Motor neuron (in vitro differentiated cells): ENCODE measurements around the gene ZFR2. TPM values are rescaled to one million over a fixed set of nuclear protein-coding genes. Genes with fewer than 3 reads are reported as not detected.
"Not testable (repeated sequence)": the region's sequence is repeated elsewhere in the genome, so short reads cannot be mapped to it uniquely, and the experiment has no call there.

Experiments
- ATAC-seq, 8 experiments: fragments of 200-7000 bp; cut with Tn5 transposase; replicated peaks in 6 of 8; 2 replicates each; pipeline ENCODE4 v1.8.0; 2021; ENCODE audit warnings: mild to moderate bottlenecking in 8 of 8, moderate library complexity in 8 of 8
- H3K27ac ChIP-seq, 2 donors: fragments of 250-450 bp; sonication (Bioruptor Pico); 2 replicates each; pipeline ENCODE4 v1.9.0; 2021; ENCODE audit warnings: antibody characterized with exemption in 2 of 2, mild to moderate bottlenecking in 2 of 2, moderate library complexity in 1 of 2
- H3K4me1 ChIP-seq, 2 donors: fragments of 250-450 bp; sonication (Bioruptor Pico); replicated peaks in 1 of 2; 2 replicates each; pipeline ENCODE4 v1.6.1; 2021; ENCODE audit warnings: antibody characterized with exemption in 2 of 2, mild to moderate bottlenecking in 2 of 2, moderate library complexity in 1 of 2
- H3K4me3 ChIP-seq, 5 donors: fragments of 250-450 bp; sonication (Bioruptor Pico); 2 replicates each; pipeline ENCODE4 v1.9.0; 2021; ENCODE audit warnings: antibody characterized with exemption in 5 of 5, mild to moderate bottlenecking in 5 of 5, moderate library complexity in 4 of 5
- WGBS, 10 experiments: fragments of 450-650 bp; shearing (Covaris generic); methylation state at CpG; one replicate each; pipeline ENCODE4 v1.0.0; 2022; 5-methylcytosine and 5-hydroxymethylcytosine counted together
- in situ Hi-C, 9 experiments: fragments of 400-800 bp; cut with MboI; loops; one replicate each; pipeline ENCODE4 v1.15.0; 2021; ENCODE audit warnings: low sequenced_read_pairs in 9 of 9, low pct_unique_long_range_greater_than_20kb in 2 of 9; ENCODE audit not compliant: unreplicated experiment in 9 of 9
- total RNA-seq, 8 experiments: library from RNA; unstranded; fragments of 300-600 nt; gene quantifications; 2 replicates each; pipeline versions ENCODE4 v1.2.3 to v1.2.4, GENCODE V29; 2022

Gene ZFR2
- total RNA-seq, 8 experiments from 2014 or later, result 0.36 to 11.7 (median 7.2) TPM

- ATAC-seq, H3K27ac ChIP-seq, in situ Hi-C loops, H3K4me1 ChIP-seq, H3K4me3 ChIP-seq: not testable (repeated sequence)
- WGBS, 10 experiments, result 93 to 100% (median 100%) methylated on average over 1 to 3 of the region's 5 CpGs; no CpG with 5 or more reads in 5 of the 10 experiments
Measured at GRCh38 chr19:3765757-3766156, 103.1 kb downstream of the ZFR2 start.

DNA sequence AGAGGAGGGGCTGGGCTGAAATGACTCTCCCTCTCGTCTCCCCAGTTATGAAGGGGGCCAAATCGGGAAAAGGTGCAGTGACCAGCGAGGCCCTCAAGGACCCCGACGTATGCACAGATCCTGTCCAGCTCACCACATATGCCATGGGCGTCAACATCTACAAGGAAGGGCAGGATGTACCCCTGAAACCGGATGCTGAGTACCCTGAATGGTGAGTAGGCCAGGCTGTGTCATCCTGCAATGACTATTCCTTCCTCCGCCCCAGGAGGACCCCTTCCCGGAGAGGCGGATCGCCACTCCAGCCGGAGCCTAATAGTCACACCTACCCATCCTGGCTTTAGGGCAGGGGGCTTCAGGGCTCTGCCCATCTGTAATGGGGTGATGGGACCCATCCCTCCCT is 103.7 kb downstream of the ZFR2 start:
- in situ Hi-C loops, result no loop called here
- H3K4me3 ChIP-seq, result no peak overlapping the region
- no peak overlapping the region for H3K27ac ChIP-seq
- no peak for ATAC-seq
- WGBS, 10 experiments, result 83 to 100% (median 90%) methylated on average over 1 to 3 of the region's 12 CpGs; no CpG with 5 or more reads in 5 of the 10 experiments
- H3K4me1 ChIP-seq, result peaks cover 5 to 8% of the 10 kb centered on the region in 2 donors

DNA sequence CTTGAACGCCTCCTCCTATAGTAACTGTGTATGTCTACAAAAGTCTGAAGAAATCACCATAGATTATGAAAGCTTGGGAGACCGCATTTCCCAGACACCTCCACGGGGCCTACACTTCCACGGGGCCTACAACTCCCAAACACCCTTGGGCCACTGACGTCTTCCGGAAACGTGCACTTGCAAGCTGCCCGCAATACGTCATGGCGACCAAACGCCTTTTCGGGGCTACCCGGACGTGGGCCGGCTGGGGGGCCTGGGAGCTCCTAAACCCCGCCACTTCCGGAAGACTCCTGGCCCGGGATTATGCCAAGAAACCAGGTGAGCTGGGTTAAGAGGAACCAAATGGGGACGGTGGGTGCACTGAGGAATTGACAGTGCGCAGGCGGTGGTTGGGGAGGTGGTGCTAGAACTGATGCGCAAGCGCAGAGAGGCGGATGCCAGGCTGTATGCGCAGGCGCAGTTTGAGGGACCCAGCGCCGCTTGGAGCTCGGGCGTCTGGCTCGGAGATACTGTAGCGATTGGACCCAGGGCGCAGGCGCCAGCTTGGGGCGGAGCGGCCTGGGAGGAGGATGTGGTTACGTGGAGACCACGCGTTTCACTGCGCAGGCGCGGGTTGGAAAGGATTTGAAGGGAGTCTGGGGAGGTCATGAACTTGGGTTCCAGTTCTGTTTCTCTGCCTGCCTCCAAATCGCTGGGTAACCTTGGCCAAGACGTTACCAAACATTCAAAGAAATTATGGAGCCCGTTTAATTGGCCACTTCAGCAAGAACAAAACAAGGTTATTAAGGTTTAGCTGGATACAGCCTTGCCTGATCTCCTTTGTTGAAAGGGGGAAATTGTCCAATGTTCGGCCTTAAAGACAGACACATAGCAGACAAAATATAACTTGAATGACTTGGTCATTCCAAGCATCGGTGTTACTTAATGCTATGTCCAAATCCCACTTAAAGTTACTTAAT is 106.1 kb downstream of the ZFR2 start, which contains the start of gene MRPL54:
Gene MRPL54 (plus strand): TSS at position 182 of the 959 bp plus-strand sequence. CDS start 19 bp downstream, at position 201.
- 0 to 67% (median 9%) methylated on average over 1 to 19 of the region's 47 CpGs for WGBS, 10 experiments
- Histone ChIP-seq H3K4me3 (peak within 1 kb of the TSS; percentile 75 to 99 (median 94)), H3K4me1 (peaks cover 5 to 8% of the 10 kb centered on the region in 2 donors), H3K27ac (peak within 1 kb of the TSS; percentile 99 to 100)
- ATAC-seq, result peak; percentile 87 to 92 (median 88)
- in situ Hi-C loops, result no loop called here

DNA sequence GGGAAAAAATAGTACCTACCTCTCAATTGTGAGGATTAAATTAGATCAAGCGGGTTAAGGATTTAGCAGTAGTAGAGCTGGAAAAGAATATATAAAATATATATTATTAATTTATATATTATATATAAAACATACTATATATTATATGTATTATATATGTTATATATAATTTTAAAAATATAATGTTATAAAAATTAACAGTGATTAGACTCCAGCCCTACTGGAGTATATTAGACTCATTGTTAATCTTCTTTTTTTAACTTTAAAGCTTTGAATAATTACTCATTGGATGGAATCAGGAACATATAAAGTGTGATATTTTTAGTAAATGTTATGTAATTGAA is 106.7 kb downstream of the ZFR2 start:
- in situ Hi-C loops, result no loop called here
- no peak for ATAC-seq
- Histone ChIP-seq H3K27ac (peak overlapping the region in 1 of 2 donors; percentile 100), H3K4me3 (peak overlapping the region; percentile 75 to 99 (median 85)), H3K4me1 (peaks cover 5 to 8% of the 10 kb centered on the region in 2 donors)
- WGBS, 10 experiments, result 23 to 100% (median 71%) methylated on average over 1 of the region's 1 CpG; no CpG with 5 or more reads in 1 of the 10 experiments

- peak within 1 kb of the TSS; percentile 99 to 100 for H3K27ac ChIP-seq
- H3K4me1 ChIP-seq, result peaks cover 5 to 8% of the 10 kb centered on the region in 2 donors
- ATAC-seq, result peak; percentile 41 to 53 (median 50)
- in situ Hi-C loops, result no loop called here
- peak within 1 kb of the TSS; percentile 75 to 99 (median 94) for H3K4me3 ChIP-seq
- WGBS, 10 experiments, result 0 to 88% (median 33%) methylated on average over 1 to 9 of the region's 45 CpGs; no CpG with 5 or more reads in 1 of the 10 experiments
Measured at GRCh38 chr19:3761382-3762129, 107.3 kb downstream of the ZFR2 start, which contains the start of gene APBA3. APBA3 (minus strand) TSS chr19:3761692; CDS start chr19:3760264, 1,428 bp downstream.

DNA sequence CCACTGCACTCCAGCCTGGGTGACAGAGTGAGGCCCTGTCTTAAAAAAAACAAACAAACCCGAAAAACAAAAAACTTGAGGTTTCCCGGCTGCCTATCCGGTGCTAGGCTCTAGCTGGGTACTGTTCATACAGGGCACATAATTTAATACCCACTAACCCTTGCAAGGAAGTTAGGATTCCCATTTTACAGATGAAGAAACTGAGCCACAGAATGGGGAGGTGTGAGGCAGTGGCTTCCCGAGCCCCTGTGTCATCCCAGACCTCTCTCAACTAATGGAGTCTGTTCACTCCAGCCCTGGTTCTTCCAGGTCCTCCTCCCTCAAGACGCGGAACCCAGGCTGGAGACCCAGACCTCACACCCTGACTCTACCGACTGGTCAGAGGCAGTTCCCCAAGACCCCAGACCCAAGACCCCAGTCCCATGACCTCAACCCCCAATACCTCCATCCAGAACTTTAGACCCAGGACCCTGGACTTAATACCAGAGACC is 107.9 kb downstream of the ZFR2 start:
- Histone ChIP-seq H3K4me1 (peaks cover 5 to 8% of the 10 kb centered on the region in 2 donors), H3K27ac (peak overlapping the region; percentile 67 to 83), H3K4me3 (peak overlapping the region; percentile 62 to 99 (median 94))
- in situ Hi-C loops, result no loop called here
- WGBS, 10 experiments, result 10 to 100% (median 41%) methylated on average over 1 to 5 of the region's 7 CpGs; no CpG with 5 or more reads in 3 of the 10 experiments
- ATAC-seq, result peak in 1 of 8 experiments; percentile 1

DNA sequence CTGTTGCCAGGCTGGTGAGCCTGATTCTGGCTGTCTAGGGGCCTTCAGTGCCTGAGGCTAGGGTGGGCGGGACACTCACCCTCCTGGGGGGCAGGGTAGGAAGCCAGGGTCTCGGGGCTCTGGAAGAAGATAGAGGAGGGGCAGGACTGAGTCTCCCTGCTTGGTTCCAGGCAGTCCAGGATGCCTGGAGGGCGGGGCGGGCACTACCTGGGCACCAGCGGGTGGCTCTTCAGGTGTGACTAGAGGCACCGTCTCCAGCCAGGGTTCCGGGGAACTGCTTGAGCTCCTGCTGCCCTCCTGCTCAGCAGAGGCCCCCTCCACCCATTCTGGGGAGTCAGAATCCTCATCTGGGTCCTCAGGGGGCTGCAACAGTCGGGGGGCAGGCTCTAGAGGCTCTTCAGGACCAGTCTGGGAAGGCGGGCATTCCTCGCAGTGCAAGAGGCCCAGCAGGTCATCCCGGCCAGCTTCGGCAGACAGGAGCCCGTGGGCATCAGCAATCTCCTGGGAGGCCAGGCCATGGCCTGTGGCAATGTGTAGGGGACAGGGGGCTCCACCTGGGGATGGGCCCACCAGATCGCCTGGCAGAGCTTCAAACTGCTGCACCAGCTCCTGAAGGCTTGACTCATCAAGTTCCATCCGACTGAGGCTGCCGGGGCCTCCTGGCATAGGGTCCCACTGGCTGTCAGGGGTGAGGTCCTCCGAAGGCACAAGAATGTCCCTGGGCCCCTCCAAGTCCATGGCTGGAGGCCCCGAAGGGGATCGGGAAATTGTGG is 109.2 kb downstream of the ZFR2 start:
- 94 to 100% (median 100%) methylated on average over 2 to 3 of the region's 19 CpGs; no CpG with 5 or more reads in 7 of the 10 experiments for WGBS, 10 experiments
- H3K27ac ChIP-seq, result no peak overlapping the region
- H3K4me3 ChIP-seq, result no peak overlapping the region
- H3K4me1 ChIP-seq, result peaks cover 5 to 8% of the 10 kb centered on the region in 2 donors
- ATAC-seq, result no peak
- in situ Hi-C loops, result no loop called here

- 87 to 100% (median 90%) methylated on average over 2 to 5 of the region's 13 CpGs; no CpG with 5 or more reads in 5 of the 10 experiments for WGBS, 10 experiments
- ATAC-seq, H3K27ac ChIP-seq, in situ Hi-C loops, H3K4me3 ChIP-seq, H3K4me1 ChIP-seq: not testable (repeated sequence)
Measured at GRCh38 chr19:3758297-3758696, 110.5 kb downstream of the ZFR2 start.

- H3K4me1 ChIP-seq, ATAC-seq, in situ Hi-C loops, H3K4me3 ChIP-seq, H3K27ac ChIP-seq: not testable (repeated sequence)
- WGBS, 10 experiments, result 80 to 100% (median 96%) methylated on average over 1 to 5 of the region's 7 CpGs; no CpG with 5 or more reads in 5 of the 10 experiments
Measured at GRCh38 chr19:3757705-3758104, 111.1 kb downstream of the ZFR2 start.

Other genes starting within 250 kb of the ZFR2 start
- 10 to 100 TPM; 11.7 to 23.0 (median 15.7) TPM for gene CACTIN, start 242.2 kb downstream of the ZFR2 start, total RNA-seq
- 10 to 100 TPM in 6 of 8 experiments, 1 to 10 TPM in 2; 6.7 to 21.4 (median 13.7) TPM for gene PIP5K1C, start 168.6 kb downstream of the ZFR2 start, total RNA-seq
- 1 to 10 TPM in 2 of 8 experiments, under 1 TPM in 3, not detected in 3; 0.41 to 7.4 (median 0.96) TPM for gene TJP3, start 160.7 kb downstream of the ZFR2 start, total RNA-seq
- 10 to 100 TPM; 12.3 to 26.3 (median 16.8) TPM for gene APBA3, start 107.3 kb downstream of the ZFR2 start, total RNA-seq
- 100 to 1,000 TPM in 1 of 8 experiments, 10 to 100 TPM in 7; 62.6 to 106 (median 86.6) TPM for gene MRPL54, start 106.4 kb downstream of the ZFR2 start, total RNA-seq
- gene RAX2, start 96.8 kb downstream of the ZFR2 start, total RNA-seq, result under 1 TPM in 7 of 8 experiments, not detected in 1; 0.05 to 1.00 (median 0.21) TPM
- gene MATK, start 82.7 kb downstream of the ZFR2 start, total RNA-seq, result 1 to 10 TPM in 4 of 8 experiments, under 1 TPM in 4; 0.29 to 1.8 (median 1.0) TPM
- gene ATCAY, start 11.6 kb upstream of the ZFR2 start, total RNA-seq, result 10 to 100 TPM in 5 of 8 experiments, under 1 TPM in 2, not detected in 1; 0.10 to 58.2 (median 48.6) TPM
- gene NMRK2, start 64.0 kb upstream of the ZFR2 start, total RNA-seq, result not detected
- gene DAPK3, start 102.1 kb upstream of the ZFR2 start, total RNA-seq, result 10 to 100 TPM; 42.4 to 63.4 (median 50.8) TPM
- gene EEF2, start 116.4 kb upstream of the ZFR2 start, total RNA-seq, result 1,000 to 10,000 TPM; 3,034 to 7,601 (median 4,897) TPM
- gene PIAS4, start 138.7 kb upstream of the ZFR2 start, total RNA-seq, result 10 to 100 TPM; 11.6 to 31.8 (median 22.6) TPM
- gene ZBTB7A, start 197.9 kb upstream of the ZFR2 start, total RNA-seq, result 10 to 100 TPM in 2 of 8 experiments, 1 to 10 TPM in 6; 1.6 to 13.5 (median 4.1) TPM